ENCODE results near the gene RXFP2.

DNA sequence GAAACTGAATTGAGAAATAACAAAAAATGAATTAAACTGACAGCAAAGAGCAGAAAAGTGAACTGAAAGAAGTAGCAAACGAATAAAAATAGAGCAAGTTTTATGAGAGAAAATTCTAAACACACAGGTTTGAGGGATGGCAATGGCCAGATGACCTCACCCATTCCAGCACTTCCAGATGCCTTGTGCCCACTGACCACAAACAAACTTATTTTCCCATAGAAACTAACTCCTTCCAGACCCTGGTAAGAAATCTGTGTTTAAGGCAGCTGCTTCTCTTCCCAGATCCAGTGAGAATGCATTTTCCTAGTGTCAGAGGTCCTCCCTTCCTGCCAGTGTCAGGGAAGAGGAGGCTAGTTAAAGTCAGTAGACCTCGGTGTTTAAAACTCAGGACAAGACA lies 51.7 kb downstream of the RXFP2 start:
- TF ChIP-seq EP300 (IDR thresholded peaks at IDR 0.05) (no peak), POLR2AphosphoS5 (IDR thresholded peaks at IDR 0.05) (no peak)
- TF ChIP-seq, protein P1, sequence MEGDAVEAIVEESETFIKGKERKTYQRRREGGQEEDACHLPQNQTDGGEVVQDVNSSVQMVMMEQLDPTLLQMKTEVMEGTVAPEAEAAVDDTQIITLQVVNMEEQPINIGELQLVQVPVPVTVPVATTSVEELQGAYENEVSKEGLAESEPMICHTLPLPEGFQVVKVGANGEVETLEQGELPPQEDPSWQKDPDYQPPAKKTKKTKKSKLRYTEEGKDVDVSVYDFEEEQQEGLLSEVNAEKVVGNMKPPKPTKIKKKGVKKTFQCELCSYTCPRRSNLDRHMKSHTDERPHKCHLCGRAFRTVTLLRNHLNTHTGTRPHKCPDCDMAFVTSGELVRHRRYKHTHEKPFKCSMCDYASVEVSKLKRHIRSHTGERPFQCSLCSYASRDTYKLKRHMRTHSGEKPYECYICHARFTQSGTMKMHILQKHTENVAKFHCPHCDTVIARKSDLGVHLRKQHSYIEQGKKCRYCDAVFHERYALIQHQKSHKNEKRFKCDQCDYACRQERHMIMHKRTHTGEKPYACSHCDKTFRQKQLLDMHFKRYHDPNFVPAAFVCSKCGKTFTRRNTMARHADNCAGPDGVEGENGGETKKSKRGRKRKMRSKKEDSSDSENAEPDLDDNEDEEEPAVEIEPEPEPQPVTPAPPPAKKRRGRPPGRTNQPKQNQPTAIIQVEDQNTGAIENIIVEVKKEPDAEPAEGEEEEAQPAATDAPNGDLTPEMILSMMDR (IDR thresholded peaks at IDR 0.05) = no peak
